SK-N-SH (cell line): ENCODE results near the gene KLK15. TPM values are rescaled to one million over a fixed set of nuclear protein-coding genes. Genes with fewer than 3 reads are reported as not detected.
"Not testable (repeated sequence)": the region's sequence is repeated elsewhere in the genome, so short reads cannot be mapped to it uniquely, and the experiment has no call there.

ENCODE experiments used
- CTCF ChIA-PET: fragments of 300-600, 350-600 bp; formaldehyde crosslinking; extraction: SDS; loops from one replicate; lab custom pipeline; 2021; lab: Yijun Ruan, JAX
- POLR2A ChIA-PET: fragments of 350-600 bp; sonication (Branson Sonifier 250); formaldehyde crosslinking; extraction: SDS; loops from one replicate; lab custom pipeline; 2020; ENCODE audit warnings: antibody characterized with exemption, inconsistent platforms; lab: Yijun Ruan, JAX
- DNase-seq: peaks from one replicate; pipeline ENCODE4 v3.0.0; 2012
- H2AFZ ChIP-seq: fragments of 200-600 bp; sonication (generic); 2 replicates; pipeline ENCODE4 v1.8.1; 2016; ENCODE audit warnings: antibody characterized with exemption, mild to moderate bottlenecking, low read depth
- H3F3A ChIP-seq: fragments of 200-600 bp; sonication (generic); replicated peaks from 2 replicates; pipeline ENCODE3; 2016; ENCODE audit warnings: antibody characterized with exemption, mild to moderate bottlenecking; ENCODE audit not compliant: insufficient read depth
- H3K27ac ChIP-seq, 2 experiments: fragments of 200-500 bp in 1 of 2; fragments of 200-600 bp in 1 of 2; sonication (Bioruptor generic) in 1 of 2; sonication (generic), shearing (Covaris generic) in 1 of 2; 2 replicates each; pipeline versions ENCODE4 v1.5.1 to v1.6.1; 2014 to 2016; ENCODE audit warnings: low read depth in 2 of 2, inconsistent platforms in 1 of 2, low read length in 1 of 2, mild to moderate bottlenecking in 1 of 2, mixed read lengths in 1 of 2
- H3K27me3 ChIP-seq: fragments of 200-600 bp; sonication (generic), shearing (Covaris generic); 2 replicates; pipeline ENCODE4 v1.6.1; 2016; ENCODE audit warnings: mixed run types; ENCODE audit not compliant: insufficient read depth
- H3K36me3 ChIP-seq, 2 experiments: fragments of 200-500 bp in 1 of 2; fragments of 200-600 bp in 1 of 2; sonication (Bioruptor generic) in 1 of 2; sonication (generic) in 1 of 2; replicated peaks in 1 of 2; 2 replicates each; pipeline versions ENCODE3 to v1.5.1; 2014 to 2016; ENCODE audit warnings: low read length in 1 of 2, mild to moderate bottlenecking in 1 of 2; ENCODE audit not compliant: insufficient read depth in 2 of 2, control insufficient read depth in 1 of 2
- H3K4me1 ChIP-seq, 2 experiments: fragments of 200-500 bp in 1 of 2; fragments of 200-600 bp in 1 of 2; sonication (Bioruptor generic) in 1 of 2; sonication (generic), shearing (Covaris generic) in 1 of 2; 2 replicates each; pipeline versions ENCODE4 v1.5.1 to v1.6.1; 2014 to 2016; ENCODE audit warnings: low read depth in 1 of 2, low read length in 1 of 2, mixed run types in 1 of 2; ENCODE audit not compliant: insufficient read depth in 2 of 2, control insufficient read depth in 1 of 2
- H3K4me2 ChIP-seq: fragments of 200-600 bp; sonication (generic), shearing (Covaris generic); 2 replicates; pipeline ENCODE4 v1.6.1; 2017; ENCODE audit warnings: mixed run types
- H3K4me3 ChIP-seq, 2 experiments: fragments of 200-500 bp in 1 of 2; fragments of 200-600 bp in 1 of 2; sonication (Bioruptor generic) in 1 of 2; sonication (generic), shearing (Covaris generic) in 1 of 2; 2 replicates each; pipeline versions ENCODE4 v1.5.1 to v1.8.1; 2014 to 2016; ENCODE audit warnings: low read depth in 2 of 2, inconsistent platforms in 1 of 2, low read length in 1 of 2, mild to moderate bottlenecking in 1 of 2, mixed read lengths in 1 of 2, moderate library complexity in 1 of 2
- H3K79me2 ChIP-seq: fragments of 200-600 bp; sonication (generic); 2 replicates; pipeline ENCODE4 v1.8.1; 2017; ENCODE audit warnings: mild to moderate bottlenecking; ENCODE audit not compliant: insufficient read depth
- H3K9ac ChIP-seq: fragments of 200-600 bp; sonication (generic); 2 replicates; pipeline ENCODE4 v1.6.1; 2017; ENCODE audit warnings: mixed run types
- H3K9me2 ChIP-seq: fragments of 200-600 bp; sonication (generic); 2 replicates; pipeline ENCODE4 v1.6.1; 2017; ENCODE audit warnings: mixed run types
- H3K9me3 ChIP-seq: fragments of 200-600 bp; sonication (generic); 2 replicates; pipeline ENCODE4 v1.6.1; 2017; ENCODE audit warnings: mixed run types, mild to moderate bottlenecking, moderate library complexity
- H4K20me1 ChIP-seq: fragments of 200-600 bp; sonication (generic); 2 replicates; pipeline ENCODE4 v1.6.1; 2017; ENCODE audit warnings: mild to moderate bottlenecking, mixed run types; ENCODE audit not compliant: insufficient read depth
- EP300 ChIP-seq, 2 experiments: IDR thresholded peaks; 2 replicates each; pipeline versions ENCODE4 v1.4.0 to v1.6.1; 2012; ENCODE audit warnings: borderline replicate concordance in 1 of 2, low read depth in 1 of 2, low read length in 1 of 2
- EZH2phosphoT487 ChIP-seq: fragments of 200-600 bp; sonication (generic); IDR thresholded peaks from 2 replicates; pipeline ENCODE4 v1.6.1; 2017; ENCODE audit warnings: low read depth, mixed run types, mild to moderate bottlenecking, antibody characterized with exemption, moderate library complexity, borderline replicate concordance
- FOXJ3 ChIP-seq: sonication (generic); formaldehyde crosslinking; IDR thresholded peaks from 2 replicates; pipeline ENCODE4 v1.5.1; 2020; ENCODE audit warnings: mild to moderate bottlenecking, missing genetic modification reagents
- GATA2 ChIP-seq: sonication (generic); formaldehyde crosslinking; IDR thresholded peaks from 2 replicates; pipeline ENCODE4 v1.5.0; 2020; ENCODE audit warnings: mild to moderate bottlenecking, missing genetic modification reagents
- JUND ChIP-seq: IDR thresholded peaks from 2 replicates; pipeline ENCODE4 v1.4.0; 2012
- MXI1 ChIP-seq: IDR thresholded peaks from 2 replicates; pipeline ENCODE4 v1.6.1; 2012; ENCODE audit warnings: mild to moderate bottlenecking, low read depth, low read length, improper control_type of control experiment
- NFIC ChIP-seq: IDR thresholded peaks from 2 replicates; pipeline ENCODE4 v1.4.0; 2012; ENCODE audit warnings: borderline replicate concordance
- NRF1 ChIP-seq: IDR thresholded peaks from 2 replicates; pipeline ENCODE4 v1.6.1; 2012; ENCODE audit warnings: low read depth, mild to moderate bottlenecking, low read length
- POLR2AphosphoS5 ChIP-seq: IDR thresholded peaks from 2 replicates; pipeline ENCODE4 v1.6.1; 2012; ENCODE audit warnings: low read depth, low read length
- RCOR1 ChIP-seq: fragments of 150-350 bp; IDR thresholded peaks from 2 replicates; pipeline ENCODE4 v1.6.1; 2017; ENCODE audit warnings: antibody characterized with exemption, low read length
- RFX5 ChIP-seq: IDR thresholded peaks from 2 replicates; pipeline ENCODE4 v1.6.1; 2012; ENCODE audit warnings: mild to moderate bottlenecking, improper control_type of control experiment, low read length
- SIN3A ChIP-seq: IDR thresholded peaks from 2 replicates; pipeline ENCODE4 v1.6.1; 2012; ENCODE audit warnings: low read depth, mild to moderate bottlenecking, low read length, moderate library complexity, borderline replicate concordance
- TCF12 ChIP-seq: IDR thresholded peaks from 2 replicates; pipeline ENCODE4 v1.4.0; 2012
- WGBS: methylation state at CpG from one replicate; pipeline ENCODE4 v1.1.6; 2017; ENCODE audit warnings: low lambda C conversion rate; 5-methylcytosine and 5-hydroxymethylcytosine counted together
- polyA plus RNA-seq, 3 experiments: library from polyadenylated mRNA; depleted of rRNA; stranded (reverse); fragments of >200 nt; gene quantifications; 2 replicates each; pipeline ENCODE4 v1.2.3, GENCODE V29; 2012
- TF ChIP-seq, protein P1 (sequence below): IDR thresholded peaks from 2 replicates; pipeline ENCODE4 v1.4.0; 2012; ENCODE audit warnings: low read depth, borderline replicate concordance
- TF ChIP-seq, protein P2 (sequence below): IDR thresholded peaks from 2 replicates; pipeline ENCODE4 v1.4.0; 2012; ENCODE audit warnings: low read depth
- TF ChIP-seq, protein P3 (sequence below): IDR thresholded peaks from 2 replicates; pipeline ENCODE4; 2012
- TF ChIP-seq, protein P4 (sequence below): fragments of 200-600 bp; sonication (generic); IDR thresholded peaks from 2 replicates; pipeline ENCODE4 v1.6.1; 2017; ENCODE audit warnings: antibody characterized with exemption, mild to moderate bottlenecking, moderate library complexity

Gene KLK15
- polyA plus RNA-seq, 1 of the 3 experiments (the other 2 are of a cell fraction), result not detected

DNA sequence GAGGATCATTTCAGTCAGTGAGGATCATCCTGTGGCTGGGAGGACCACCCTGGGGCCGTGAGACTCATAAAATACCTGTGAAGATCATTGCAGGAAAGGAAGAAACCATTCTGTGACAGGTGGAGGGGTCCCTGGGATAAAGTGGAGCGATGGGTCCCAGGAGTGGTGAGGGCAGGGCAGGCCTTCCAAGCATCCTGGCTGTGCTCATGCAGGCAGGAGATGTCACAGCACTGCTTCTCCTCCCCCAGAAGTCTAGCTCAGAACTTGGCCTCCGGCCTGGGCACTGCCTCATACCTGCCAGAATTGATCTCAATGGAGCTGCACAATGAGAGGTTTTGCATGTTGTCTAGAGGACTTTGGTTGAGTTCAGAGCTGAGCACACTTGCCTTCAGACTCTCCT, 20.9 kb downstream of the KLK15 start:
- Histone ChIP-seq H3K79me2 (no peaks in the 10 kb centered on the region), H3K9ac (no peak overlapping the region), H3K4me2 (no peak overlapping the region), H3K36me3 (no peaks in the 10 kb centered on the region), H3K4me3 (no peak overlapping the region), H3F3A (no peaks in the 10 kb centered on the region), H2AFZ (no peak overlapping the region), H3K9me2 (no peaks in the 10 kb centered on the region), H3K4me1 (no peaks in the 10 kb centered on the region), H3K27ac (no peak overlapping the region), H3K9me3 (no peaks in the 10 kb centered on the region), H3K27me3 (peaks cover 4% of the 10 kb centered on the region; the same call in 1 of the 2 replicates), H4K20me1 (no peaks in the 10 kb centered on the region)
- CTCF ChIA-PET, result interaction anchor here (1.1 kb wide), 1 partner anchor 26 kb away, joined by 3 read pairs; no protein-coding TSS in a partner anchor
- no peak for DNase-seq
- POLR2A ChIA-PET, result no interaction called here
- TF ChIP-seq NFIC, result no peak
- TF ChIP-seq RFX5, result no peak
- no peak for TF ChIP-seq GATA2 (CRISPR knock-in tag)
- TF ChIP-seq EZH2phosphoT487, result no peak
- no peak for TF ChIP-seq TCF12
- TF ChIP-seq EP300 (IDR thresholded peaks at IDR 0.05; ENCODE audit: borderline replicate concordance in 1 of 2, low read depth in 1 of 2, low read length in 1 of 2), result no peak
- TF ChIP-seq, protein P1, sequence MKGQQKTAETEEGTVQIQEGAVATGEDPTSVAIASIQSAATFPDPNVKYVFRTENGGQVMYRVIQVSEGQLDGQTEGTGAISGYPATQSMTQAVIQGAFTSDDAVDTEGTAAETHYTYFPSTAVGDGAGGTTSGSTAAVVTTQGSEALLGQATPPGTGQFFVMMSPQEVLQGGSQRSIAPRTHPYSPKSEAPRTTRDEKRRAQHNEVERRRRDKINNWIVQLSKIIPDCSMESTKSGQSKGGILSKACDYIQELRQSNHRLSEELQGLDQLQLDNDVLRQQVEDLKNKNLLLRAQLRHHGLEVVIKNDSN, result no peak
- TF ChIP-seq SIN3A, result no peak
- TF ChIP-seq FOXJ3 (CRISPR knock-in tag), result no peak
- no peak for TF ChIP-seq NRF1
- WGBS, result 11% methylated on average over 3 of the region's 3 CpGs

DNA sequence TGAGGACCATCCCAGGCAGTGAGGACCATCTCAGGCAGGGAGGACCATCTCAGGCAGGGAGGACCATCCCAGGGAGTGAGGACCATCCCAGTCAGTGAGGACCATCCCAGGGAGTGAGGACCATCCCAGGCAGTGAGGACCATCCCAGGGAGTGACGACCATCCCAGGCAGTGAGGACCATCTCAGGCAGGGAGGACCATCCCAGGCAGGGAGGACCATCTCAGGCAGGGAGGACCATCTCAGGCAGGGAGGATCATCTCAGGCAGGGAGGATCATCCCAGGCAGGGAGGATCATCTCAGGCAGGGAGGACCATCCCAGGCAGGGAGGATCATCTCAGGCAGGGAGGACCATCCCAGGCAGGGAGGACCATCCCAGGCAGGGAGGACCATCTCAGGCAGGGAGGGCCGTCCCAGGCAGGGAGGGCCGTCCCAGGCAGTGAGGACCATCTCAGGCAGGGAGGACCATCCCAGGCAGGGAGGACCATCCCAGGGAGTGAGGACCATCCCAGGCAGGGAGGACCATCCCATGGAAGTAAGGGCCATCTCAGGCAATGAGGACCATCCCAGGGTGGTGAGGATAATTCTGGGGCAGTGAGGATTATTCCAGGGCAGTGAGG, 21.6 kb downstream of the KLK15 start:
- H3F3A ChIP-seq, H3K4me2 ChIP-seq, H4K20me1 ChIP-seq, H3K79me2 ChIP-seq, H3K4me3 ChIP-seq, H3K27ac ChIP-seq, H3K9me3 ChIP-seq, DNase-seq, POLR2A ChIA-PET, H2AFZ ChIP-seq, H3K27me3 ChIP-seq, H3K9me2 ChIP-seq, H3K4me1 ChIP-seq, H3K36me3 ChIP-seq, CTCF ChIA-PET, H3K9ac ChIP-seq: not testable (repeated sequence)
- 0% methylated on average over 3 of the region's 3 CpGs for WGBS

DNA sequence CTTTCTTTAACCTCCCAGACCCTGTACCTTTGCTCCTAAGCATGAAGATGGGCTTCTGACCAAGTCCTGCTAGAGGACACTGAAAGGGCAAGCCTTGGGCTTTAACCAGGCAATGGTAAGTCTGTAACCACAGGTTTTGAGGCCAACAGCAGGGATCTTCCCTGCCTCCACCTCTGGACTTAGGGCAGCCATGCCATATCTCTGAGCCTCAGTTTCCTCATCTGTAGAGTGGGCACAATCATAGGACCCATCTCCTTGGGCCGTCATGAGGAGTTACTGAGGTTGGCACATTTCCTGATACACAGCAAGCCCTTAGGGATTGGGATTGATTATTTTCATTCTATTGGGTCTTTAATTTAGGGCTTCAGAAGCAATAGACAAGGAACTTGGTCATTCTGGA, 24.5 kb downstream of the KLK15 start:
- Histone ChIP-seq H2AFZ (no peak overlapping the region), H3K4me2 (no peak overlapping the region), H3K27me3 (no peaks in the 10 kb centered on the region; the same call in 1 of the 2 replicates), H3K27ac (no peak overlapping the region), H3K9ac (no peak overlapping the region), H3K4me1 (no peaks in the 10 kb centered on the region), H3F3A (no peaks in the 10 kb centered on the region), H3K36me3 (no peaks in the 10 kb centered on the region), H4K20me1 (no peaks in the 10 kb centered on the region), H3K9me2 (no peaks in the 10 kb centered on the region), H3K4me3 (no peak overlapping the region), H3K79me2 (peaks cover 5% of the 10 kb centered on the region), H3K9me3 (no peaks in the 10 kb centered on the region)
- ChIA-PET CTCF (interaction anchor here (0.8 kb wide), 1 partner anchor 8 kb away, joined by 3 read pairs; no protein-coding TSS in a partner anchor), POLR2A (no interaction called here)
- DNase-seq, result no peak
- 0% methylated on average over 1 of the region's 1 CpG for WGBS
- TF ChIP-seq, protein P1, result no peak
- no peak for TF ChIP-seq NFIC
- TF ChIP-seq, protein P2, sequence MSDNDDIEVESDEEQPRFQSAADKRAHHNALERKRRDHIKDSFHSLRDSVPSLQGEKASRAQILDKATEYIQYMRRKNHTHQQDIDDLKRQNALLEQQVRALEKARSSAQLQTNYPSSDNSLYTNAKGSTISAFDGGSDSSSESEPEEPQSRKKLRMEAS, result no peak
- no peak for TF ChIP-seq GATA2 (CRISPR knock-in tag)
- TF ChIP-seq, protein P3, sequence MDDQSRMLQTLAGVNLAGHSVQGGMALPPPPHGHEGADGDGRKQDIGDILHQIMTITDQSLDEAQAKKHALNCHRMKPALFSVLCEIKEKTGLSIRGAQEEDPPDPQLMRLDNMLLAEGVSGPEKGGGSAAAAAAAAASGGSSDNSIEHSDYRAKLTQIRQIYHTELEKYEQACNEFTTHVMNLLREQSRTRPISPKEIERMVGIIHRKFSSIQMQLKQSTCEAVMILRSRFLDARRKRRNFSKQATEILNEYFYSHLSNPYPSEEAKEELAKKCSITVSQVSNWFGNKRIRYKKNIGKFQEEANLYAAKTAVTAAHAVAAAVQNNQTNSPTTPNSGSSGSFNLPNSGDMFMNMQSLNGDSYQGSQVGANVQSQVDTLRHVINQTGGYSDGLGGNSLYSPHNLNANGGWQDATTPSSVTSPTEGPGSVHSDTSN, result no peak
- TF ChIP-seq MXI1, result no peak
- TF ChIP-seq JUND, result no peak
- TF ChIP-seq, protein P4, sequence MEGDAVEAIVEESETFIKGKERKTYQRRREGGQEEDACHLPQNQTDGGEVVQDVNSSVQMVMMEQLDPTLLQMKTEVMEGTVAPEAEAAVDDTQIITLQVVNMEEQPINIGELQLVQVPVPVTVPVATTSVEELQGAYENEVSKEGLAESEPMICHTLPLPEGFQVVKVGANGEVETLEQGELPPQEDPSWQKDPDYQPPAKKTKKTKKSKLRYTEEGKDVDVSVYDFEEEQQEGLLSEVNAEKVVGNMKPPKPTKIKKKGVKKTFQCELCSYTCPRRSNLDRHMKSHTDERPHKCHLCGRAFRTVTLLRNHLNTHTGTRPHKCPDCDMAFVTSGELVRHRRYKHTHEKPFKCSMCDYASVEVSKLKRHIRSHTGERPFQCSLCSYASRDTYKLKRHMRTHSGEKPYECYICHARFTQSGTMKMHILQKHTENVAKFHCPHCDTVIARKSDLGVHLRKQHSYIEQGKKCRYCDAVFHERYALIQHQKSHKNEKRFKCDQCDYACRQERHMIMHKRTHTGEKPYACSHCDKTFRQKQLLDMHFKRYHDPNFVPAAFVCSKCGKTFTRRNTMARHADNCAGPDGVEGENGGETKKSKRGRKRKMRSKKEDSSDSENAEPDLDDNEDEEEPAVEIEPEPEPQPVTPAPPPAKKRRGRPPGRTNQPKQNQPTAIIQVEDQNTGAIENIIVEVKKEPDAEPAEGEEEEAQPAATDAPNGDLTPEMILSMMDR, result no peak
- TF ChIP-seq EZH2phosphoT487, result no peak
- TF ChIP-seq RCOR1, result no peak
- no peak for TF ChIP-seq RFX5
- TF ChIP-seq POLR2AphosphoS5, result no peak
